ENCODE results near the gene NOC3L. TPM values are rescaled to one million over a fixed set of nuclear protein-coding genes. Genes with fewer than 3 reads are reported as not detected.

Gene NOC3L
- total and polyA plus RNA-seq, 8 donors, result 0.58 to 28.5 (median 6.4) TPM

DNA sequence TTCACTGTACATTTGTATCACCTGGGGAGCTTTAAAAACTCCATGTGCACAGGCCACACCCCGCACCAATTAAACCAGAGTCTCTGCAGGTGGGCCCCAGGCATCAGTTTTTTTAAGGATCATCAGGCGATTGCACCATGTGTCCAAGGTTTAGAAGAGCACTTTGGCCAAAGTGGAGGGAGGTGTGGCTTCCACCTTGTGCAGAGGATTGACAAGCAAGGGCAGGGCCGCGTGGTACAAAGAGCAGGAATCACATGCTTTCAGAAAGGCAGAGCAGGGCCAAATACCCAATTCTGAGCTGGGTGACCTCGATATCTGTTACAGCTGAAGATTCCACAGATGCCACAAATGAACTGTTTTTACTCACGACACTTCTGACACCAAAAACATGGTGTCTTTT, 52.4 kb downstream of the NOC3L start:
- Histone ChIP-seq H3K36me3 (peaks cover 8 to 77% (median 62%) of the 10 kb centered on the region in 4 donors), H3K4me3 (no peak overlapping the region), H3K9me3 (no peaks in the 10 kb centered on the region), H3K27me3 (no peaks in the 10 kb centered on the region), H3K27ac (no peak overlapping the region), H3K4me1 (peaks cover 0 to 5% (median 2%) of the 10 kb centered on the region in 4 donors)
- no peak for DNase-seq
- WGBS, 5 donors, result 85 to 92% (median 89%) methylated on average over 6 of the region's 6 CpGs
- intact Hi-C loops (cut with DNase I; ENCODE audit: low total_unique reads), result loop anchor here (10.0 kb wide), 1 partner anchor 386 kb away; no protein-coding TSS in a partner anchor
- TF ChIP-seq EP300 (IDR thresholded peaks at IDR 0.05) (no peak), POLR2AphosphoS5 (IDR thresholded peaks at IDR 0.05) (no peak), CTCF (IDR thresholded peaks at IDR 0.05) (no peak), POLR2A (IDR thresholded peaks at IDR 0.05) (no peak)

- Histone ChIP-seq H3K4me3 (no peak overlapping the region), H3K27ac (no peak overlapping the region), H3K27me3 (no peaks in the 10 kb centered on the region), H3K36me3 (peaks cover 8 to 84% (median 66%) of the 10 kb centered on the region in 4 donors), H3K4me1 (no peaks in the 10 kb centered on the region), H3K9me3 (no peaks in the 10 kb centered on the region)
- no peak for DNase-seq
- WGBS, 5 donors, result 79 to 90% (median 83%) methylated on average over 3 of the region's 3 CpGs
- TF ChIP-seq POLR2A (IDR thresholded peaks at IDR 0.05), result no peak
- TF ChIP-seq POLR2AphosphoS5 (IDR thresholded peaks at IDR 0.05), result no peak
- no peak for TF ChIP-seq EP300 (IDR thresholded peaks at IDR 0.05)
- no peak for TF ChIP-seq CTCF (IDR thresholded peaks at IDR 0.05)
- intact Hi-C loops (cut with DNase I; ENCODE audit: low total_unique reads), result no loop called here
Observed at GRCh38 chr10:94308866-94309265, 53.9 kb downstream of the NOC3L start.

DNA sequence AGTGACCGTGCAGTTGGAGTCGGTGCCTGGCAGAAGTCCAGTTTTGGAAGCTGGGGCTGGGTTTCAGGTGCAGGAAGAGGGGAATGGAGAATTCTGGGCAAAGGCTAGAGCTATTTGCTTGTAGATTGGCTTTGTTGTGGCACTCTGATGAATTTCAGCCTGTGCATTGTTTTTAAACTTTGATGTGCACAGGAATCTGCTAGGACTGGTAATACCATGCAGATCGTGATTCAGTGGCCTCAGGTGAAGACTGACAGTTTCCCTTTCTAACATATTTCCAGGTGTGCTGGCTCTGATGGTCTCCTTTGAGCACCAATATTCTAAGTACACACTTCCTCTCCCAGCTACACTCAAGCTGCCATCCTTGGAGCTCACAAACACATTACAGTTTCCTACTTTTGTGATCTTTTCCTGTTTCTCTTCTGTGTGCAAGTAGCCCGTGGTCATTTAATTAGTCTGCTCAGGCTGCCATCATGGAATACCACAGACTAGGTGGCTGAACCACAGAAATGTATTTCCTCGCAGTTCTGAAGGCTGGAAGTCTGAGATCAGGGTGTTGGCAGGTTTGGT, 55.6 kb downstream of the NOC3L start:
- Histone ChIP-seq H3K27me3 (no peaks in the 10 kb centered on the region), H3K4me3 (no peak overlapping the region), H3K9me3 (no peaks in the 10 kb centered on the region), H3K4me1 (no peaks in the 10 kb centered on the region), H3K27ac (no peak overlapping the region), H3K36me3 (peaks cover 8 to 79% (median 59%) of the 10 kb centered on the region in 4 donors)
- no peak for DNase-seq
- TF ChIP-seq POLR2A (IDR thresholded peaks at IDR 0.05) (no peak), CTCF (IDR thresholded peaks at IDR 0.05) (no peak), POLR2AphosphoS5 (IDR thresholded peaks at IDR 0.05) (no peak), EP300 (IDR thresholded peaks at IDR 0.05) (no peak)
- intact Hi-C loops (cut with DNase I; ENCODE audit: low total_unique reads), result no loop called here
- 46 to 59% (median 54%) methylated on average over 5 of the region's 5 CpGs for WGBS, 5 donors

DNA sequence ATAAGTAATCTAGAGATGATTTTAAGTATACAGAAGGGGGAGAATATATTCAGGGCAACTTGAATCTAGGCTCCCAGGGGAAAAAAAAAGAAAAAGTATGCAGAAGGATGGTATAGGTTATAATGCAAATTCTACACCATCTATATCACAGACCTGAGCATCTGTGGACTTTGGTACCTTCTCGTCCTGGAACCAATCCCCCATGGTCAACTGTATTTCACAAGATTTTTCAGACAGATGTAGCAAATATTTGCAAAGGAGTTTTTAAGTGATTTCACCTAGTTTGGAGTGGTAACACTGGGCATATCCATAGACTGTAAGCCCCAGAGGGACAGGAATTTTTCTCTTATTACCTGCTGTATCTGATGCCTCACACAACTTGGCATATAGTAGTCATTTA, 58.8 kb downstream of the NOC3L start:
- no peak for DNase-seq
- peaks cover 8 to 68% (median 41%) of the 10 kb centered on the region in 4 donors for H3K36me3 ChIP-seq
- 83 to 95% (median 89%) methylated on average over 1 of the region's 1 CpG for WGBS, 5 donors

More for the DNA sequence above, 58.8 kb downstream of the NOC3L start:
- Histone ChIP-seq H3K4me3 (no peak overlapping the region), H3K27ac (no peak overlapping the region), H3K4me1 (peaks cover 0 to 7% (median 0%) of the 10 kb centered on the region in 4 donors), H3K9me3 (no peaks in the 10 kb centered on the region), H3K27me3 (no peaks in the 10 kb centered on the region)
- TF ChIP-seq POLR2A (IDR thresholded peaks at IDR 0.05), result no peak
- TF ChIP-seq POLR2AphosphoS5 (IDR thresholded peaks at IDR 0.05), result no peak
- no peak for TF ChIP-seq EP300 (IDR thresholded peaks at IDR 0.05)
- no peak for TF ChIP-seq CTCF (IDR thresholded peaks at IDR 0.05)
- intact Hi-C loops (cut with DNase I; ENCODE audit: low total_unique reads), result no loop called here

Data from stomach (tissue), 9 donors.